H9 (cell line): ENCODE measurements around the gene UBQLN4. TPM values are rescaled to one million over a fixed set of nuclear protein-coding genes. Genes with fewer than 3 reads are reported as not detected.

Experiments
- DNase-seq: peaks from one replicate; pipeline ENCODE4 v3.0.0-alpha.2; 2017
- H2AFZ ChIP-seq: one replicate; pipeline ENCODE4 v1.6.1; 2013; ENCODE audit warnings: mild to moderate bottlenecking, low read length, control low read depth, moderate library complexity
- H2AK5ac ChIP-seq: 2 replicates; pipeline ENCODE4 v1.6.1; 2013; ENCODE audit warnings: low read length, control low read depth, mixed read lengths; ENCODE audit not compliant: insufficient read length
- H2BK120ac ChIP-seq: one replicate; pipeline ENCODE4 v1.6.1; 2013; ENCODE audit warnings: low read depth, mild to moderate bottlenecking, low read length, control low read depth, inconsistent platforms; ENCODE audit not compliant: poor library complexity, severe bottlenecking
- H2BK12ac ChIP-seq: 2 replicates; pipeline ENCODE4 v1.6.1; 2013; ENCODE audit warnings: low read length, control low read depth, mixed read lengths, low read depth; ENCODE audit not compliant: insufficient read length
- H2BK15ac ChIP-seq: 2 replicates; pipeline ENCODE4 v1.6.1; 2013; ENCODE audit warnings: low read depth, low read length, control low read depth
- H2BK20ac ChIP-seq: one replicate; pipeline ENCODE4 v1.6.1; 2013; ENCODE audit warnings: low read depth, mild to moderate bottlenecking, low read length, control low read depth, inconsistent platforms; ENCODE audit not compliant: poor library complexity, severe bottlenecking
- H2BK5ac ChIP-seq: 2 replicates; pipeline ENCODE4 v1.6.1; 2013; ENCODE audit warnings: low read length, control low read depth, mixed read lengths; ENCODE audit not compliant: insufficient read length
- H3K14ac ChIP-seq: 2 replicates; pipeline ENCODE4 v1.6.1; 2013; ENCODE audit warnings: low read length, control low read depth; ENCODE audit not compliant: insufficient read depth
- H3K18ac ChIP-seq: 2 replicates; pipeline ENCODE4 v1.6.1; 2013; ENCODE audit warnings: low read depth, mild to moderate bottlenecking, mixed read lengths, low read length, control low read depth; ENCODE audit not compliant: insufficient read length
- H3K23ac ChIP-seq: 2 replicates; pipeline ENCODE4 v1.6.1; 2013; ENCODE audit warnings: low read length, control low read depth, mixed read lengths, low read depth; ENCODE audit not compliant: insufficient read length
- H3K23me2 ChIP-seq: 2 replicates; pipeline ENCODE4 v1.6.1; 2013; ENCODE audit warnings: low read depth, mild to moderate bottlenecking, mixed read lengths, low read length, control low read depth; ENCODE audit not compliant: insufficient read length, poor library complexity, severe bottlenecking
- H3K27ac ChIP-seq: 2 replicates; pipeline ENCODE4 v1.5.1; 2013; ENCODE audit warnings: low read length, control low read depth, mixed read lengths, low read depth; ENCODE audit not compliant: insufficient read length
- H3K27me3 ChIP-seq: 2 replicates; pipeline ENCODE4 v1.6.1; 2013; ENCODE audit warnings: low read length, control low read depth, inconsistent platforms; ENCODE audit not compliant: insufficient read depth
- H3K4ac ChIP-seq: 2 replicates; pipeline ENCODE4 v1.6.1; 2013; ENCODE audit warnings: low read depth, mild to moderate bottlenecking, control low read depth, inconsistent platforms, low read length, moderate library complexity
- H3K4me1 ChIP-seq: 2 replicates; pipeline ENCODE4 v1.6.1; 2013; ENCODE audit warnings: low read length, control low read depth, inconsistent platforms; ENCODE audit not compliant: insufficient read depth
- H3K4me2 ChIP-seq: 2 replicates; pipeline ENCODE4 v1.6.1; 2013; ENCODE audit warnings: low read length, control low read depth, mixed read lengths; ENCODE audit not compliant: insufficient read length, insufficient read depth
- H3K56ac ChIP-seq: 2 replicates; pipeline ENCODE4 v1.6.1; 2013; ENCODE audit warnings: low read depth, mild to moderate bottlenecking, mixed read lengths, low read length, control low read depth; ENCODE audit not compliant: insufficient read length
- H3K79me1 ChIP-seq: 2 replicates; pipeline ENCODE4 v1.6.1; 2013; ENCODE audit warnings: low read depth, mild to moderate bottlenecking, moderate library complexity, low read length, control low read depth, inconsistent platforms; ENCODE audit not compliant: insufficient read depth, poor library complexity, severe bottlenecking
- H3K79me2 ChIP-seq: 2 replicates; pipeline ENCODE4 v1.6.1; 2013; ENCODE audit warnings: low read length, control low read depth, inconsistent platforms; ENCODE audit not compliant: insufficient read depth
- H3K9ac ChIP-seq: 2 replicates; pipeline ENCODE4 v1.6.1; 2013; ENCODE audit warnings: low read length, control low read depth, mixed read lengths; ENCODE audit not compliant: insufficient read length; ENCODE audit errors: extremely low read depth
- H3K9me3 ChIP-seq: one replicate; pipeline ENCODE4 v1.6.1; 2013; ENCODE audit warnings: low read depth, low read length, inconsistent platforms; ENCODE audit not compliant: control insufficient read depth
- H3T11ph ChIP-seq: one replicate; pipeline ENCODE4 v1.6.1; 2013; ENCODE audit warnings: mild to moderate bottlenecking, low read length, control low read depth, inconsistent platforms
- H4K20me1 ChIP-seq: one replicate; pipeline ENCODE4 v1.6.1; 2013; ENCODE audit not compliant: control insufficient read depth, insufficient read length, insufficient read depth
- H4K5ac ChIP-seq: 2 replicates; pipeline ENCODE4 v1.6.1; 2013; ENCODE audit warnings: low read depth, mild to moderate bottlenecking, mixed read lengths, low read length, control low read depth; ENCODE audit not compliant: insufficient read length
- H4K8ac ChIP-seq: replicated peaks from 2 replicates; pipeline ENCODE4 v1.6.1; 2013; ENCODE audit warnings: low read length, control low read depth, mixed read lengths, low read depth; ENCODE audit not compliant: insufficient read length
- H4K91ac ChIP-seq: 2 replicates; pipeline ENCODE4 v1.6.1; 2013; ENCODE audit warnings: low read depth, mild to moderate bottlenecking, moderate library complexity, mixed read lengths, low read length, control low read depth; ENCODE audit not compliant: insufficient read length
- H3K27ac Mint-ChIP-seq, 3 experiments: 2 replicates in 2 of 3; 3 replicates in 1 of 3; pipeline ENCODE4 v1.8.0; 2020 to 2021; ENCODE audit warnings: mixed read lengths in 3 of 3, mild to moderate bottlenecking in 1 of 3, moderate library complexity in 1 of 3
- H3K27me3 Mint-ChIP-seq: 2 replicates; pipeline ENCODE4 v1.8.0; 2021; ENCODE audit warnings: low read depth, mild to moderate bottlenecking, moderate library complexity, mixed read lengths
- H3K36me3 Mint-ChIP-seq, 3 experiments: 2 replicates in 2 of 3; 3 replicates in 1 of 3; pipeline ENCODE4 v1.8.0; 2020 to 2021; ENCODE audit warnings: low read depth in 3 of 3, mixed read lengths in 3 of 3; ENCODE audit not compliant: insufficient read depth in 1 of 3
- H3K4me1 Mint-ChIP-seq, 2 experiments: 2 replicates each; pipeline ENCODE4 v1.8.0; 2020; ENCODE audit warnings: mixed read lengths in 2 of 2
- H3K4me3 Mint-ChIP-seq, 2 experiments: 2 replicates in 1 of 2; 3 replicates in 1 of 2; pipeline ENCODE4 v1.8.0; 2020 to 2021; ENCODE audit warnings: mild to moderate bottlenecking in 2 of 2, mixed read lengths in 2 of 2, moderate library complexity in 1 of 2
- H3K9me3 Mint-ChIP-seq, 2 experiments: 2 replicates in 1 of 2; 3 replicates in 1 of 2; pipeline ENCODE4 v1.8.0; 2020; ENCODE audit warnings: mild to moderate bottlenecking in 2 of 2, mixed read lengths in 2 of 2, moderate library complexity in 1 of 2
- WGBS: extraction: QIAGEN DNeasy Blood & Tissue Kit; methylation state at CpG from one replicate; pipeline ENCODE4 v1.1.7; 2013; ENCODE audit warnings: missing lambda C conversion rate, low lambda C conversion rate, mixed read lengths; ENCODE audit not compliant: insufficient read length; ENCODE audit errors: extremely low coverage; 5-methylcytosine and 5-hydroxymethylcytosine counted together
- total RNA-seq: library from RNA; stranded (reverse); gene quantifications from 2 replicates; pipeline ENCODE4 v1.2.1, GENCODE V29; 2021
- TF ChIP-seq, protein P1 (sequence below): fragments of 200-600 bp; sonication (generic); conservative IDR thresholded peaks from 3 replicates; pipeline ENCODE4 v1.8.0; 2021; ENCODE audit warnings: antibody characterized with exemption, mild to moderate bottlenecking

The UBQLN4 gene
- total RNA-seq, 1 experiment from 2014 or later = 49.4 TPM

DNA sequence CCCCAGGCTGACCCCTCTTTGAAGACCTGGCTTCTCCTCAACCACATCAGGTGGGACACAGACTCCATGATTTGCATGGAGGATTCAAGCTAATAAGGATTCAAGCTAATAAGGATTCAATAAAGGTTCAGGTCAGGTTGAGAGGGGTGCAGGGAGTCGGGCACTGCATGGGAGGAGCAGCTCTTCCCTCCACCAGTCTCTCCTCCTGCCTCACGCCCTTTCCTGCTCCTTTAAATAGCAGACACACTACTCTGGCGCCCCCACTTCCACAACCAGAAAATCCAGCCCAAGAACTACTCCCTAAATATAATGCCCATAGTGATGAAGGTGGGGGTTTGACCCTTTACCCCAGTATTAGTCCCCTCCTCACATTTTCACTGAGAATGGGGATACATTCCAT is 21.6 kb upstream of the UBQLN4 start:
- DNase-seq = peak; percentile 41
- no peak overlapping the region for H3K4me2 ChIP-seq

More for the DNA sequence above, 21.6 kb upstream of the UBQLN4 start:
- H2AFZ ChIP-seq = no peak overlapping the region
- no peak overlapping the region for H3K4ac ChIP-seq
- no peaks in the 10 kb centered on the region for H3K79me1 ChIP-seq
- Mint-ChIP-seq H3K27ac (peak overlapping the region; percentile 15 to 95 (median 16); a peak in 6 of 7 replicates), H3K27me3 (no peaks in the 10 kb centered on the region), H3K4me1 (peaks cover 83 to 93% of the 10 kb centered on the region in 2 experiments), H3K36me3 (peaks cover 15 to 62% (median 62%) of the 10 kb centered on the region in 3 experiments; a peak in 6 of 7 replicates), H3K9me3 (no peaks in the 10 kb centered on the region), H3K4me3 (peak overlapping the region in 1 of 2 experiments; percentile 61; a peak in 3 of 5 replicates)
- H3K79me2 ChIP-seq = peaks cover 15% of the 10 kb centered on the region; the same call in 1 of the 2 replicates
- H3K4me1 ChIP-seq = peaks cover 32% of the 10 kb centered on the region
- no peak overlapping the region for H3K56ac ChIP-seq
- no peak overlapping the region for H4K91ac ChIP-seq
- no peak overlapping the region for H2BK20ac ChIP-seq
- no peak overlapping the region for H3K14ac ChIP-seq
- no peaks in the 10 kb centered on the region for H3K27me3 ChIP-seq
- no peak overlapping the region for H4K5ac ChIP-seq
- H2BK5ac ChIP-seq = no peak overlapping the region
- no peak overlapping the region for H3K23ac ChIP-seq
- TF ChIP-seq, protein P1, sequence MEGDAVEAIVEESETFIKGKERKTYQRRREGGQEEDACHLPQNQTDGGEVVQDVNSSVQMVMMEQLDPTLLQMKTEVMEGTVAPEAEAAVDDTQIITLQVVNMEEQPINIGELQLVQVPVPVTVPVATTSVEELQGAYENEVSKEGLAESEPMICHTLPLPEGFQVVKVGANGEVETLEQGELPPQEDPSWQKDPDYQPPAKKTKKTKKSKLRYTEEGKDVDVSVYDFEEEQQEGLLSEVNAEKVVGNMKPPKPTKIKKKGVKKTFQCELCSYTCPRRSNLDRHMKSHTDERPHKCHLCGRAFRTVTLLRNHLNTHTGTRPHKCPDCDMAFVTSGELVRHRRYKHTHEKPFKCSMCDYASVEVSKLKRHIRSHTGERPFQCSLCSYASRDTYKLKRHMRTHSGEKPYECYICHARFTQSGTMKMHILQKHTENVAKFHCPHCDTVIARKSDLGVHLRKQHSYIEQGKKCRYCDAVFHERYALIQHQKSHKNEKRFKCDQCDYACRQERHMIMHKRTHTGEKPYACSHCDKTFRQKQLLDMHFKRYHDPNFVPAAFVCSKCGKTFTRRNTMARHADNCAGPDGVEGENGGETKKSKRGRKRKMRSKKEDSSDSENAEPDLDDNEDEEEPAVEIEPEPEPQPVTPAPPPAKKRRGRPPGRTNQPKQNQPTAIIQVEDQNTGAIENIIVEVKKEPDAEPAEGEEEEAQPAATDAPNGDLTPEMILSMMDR = 0 out of 3 replicates have a peak, but pooled peaks have one; percentile 18
- H2BK15ac ChIP-seq = no peak overlapping the region
- no peak overlapping the region for H2AK5ac ChIP-seq
- H4K20me1 ChIP-seq = no peaks in the 10 kb centered on the region
- H3K9me3 ChIP-seq = no peaks in the 10 kb centered on the region
- no peak overlapping the region for H3K18ac ChIP-seq
- H2BK12ac ChIP-seq = no peak overlapping the region
- no peak overlapping the region for H3T11ph ChIP-seq
- H3K23me2 ChIP-seq = peaks cover 4% of the 10 kb centered on the region
- H3K9ac ChIP-seq = no peak overlapping the region
- no CpG with 5 or more reads among the region's 3 CpGs for WGBS
- no peak overlapping the region for H3K27ac ChIP-seq
- H4K8ac ChIP-seq = no peak overlapping the region
- H2BK120ac ChIP-seq = no peak overlapping the region
